ENCODE results near the gene HMGB4. TPM values are rescaled to one million over a fixed set of nuclear protein-coding genes. Genes with fewer than 3 reads are reported as not detected.
A peak's percentile ranks its signal among the peaks of the same experiment; 100 is the strongest.

The HMGB4 gene
- total RNA-seq, 1 donor from 2014 or later = not detected

GRCh38 chr1:33826711-33827110 lies 37.2 kb upstream of the HMGB4 start:
- H3K36me3 ChIP-seq = no peaks in the 10 kb centered on the region
- H3K4me3 ChIP-seq = no peak overlapping the region
- intact Hi-C loops (cut with DNase I) = loop anchor here (5.0 kb wide), 1 partner anchor 919 kb away; no protein-coding TSS in a partner anchor
- no peaks in the 10 kb centered on the region for H3K27me3 ChIP-seq
- peak; percentile 61 to 62 for DNase-seq (ENCODE audit: extremely low spot score in 2 of 2)
- TF ChIP-seq POLR2AphosphoS5 (IDR thresholded peaks at IDR 0.05; ENCODE audit: insufficient read depth in 1 of 2, low read depth in 1 of 2) = no peak
- TF ChIP-seq CTCF (IDR thresholded peaks at IDR 0.05) = no peak
- TF ChIP-seq POLR2A (IDR thresholded peaks at IDR 0.05) = no peak
- no peaks in the 10 kb centered on the region for H3K9me3 ChIP-seq
- no peak overlapping the region for H3K27ac ChIP-seq
- no peaks in the 10 kb centered on the region for H3K4me1 ChIP-seq

GRCh38 chr1:33828059-33828458 lies 35.8 kb upstream of the HMGB4 start:
- Histone ChIP-seq H3K9me3 (no peaks in the 10 kb centered on the region), H3K36me3 (no peaks in the 10 kb centered on the region), H3K4me3 (no peak overlapping the region), H3K27me3 (no peaks in the 10 kb centered on the region), H3K27ac (no peak overlapping the region), H3K4me1 (no peaks in the 10 kb centered on the region)
- DNase-seq (ENCODE audit: extremely low spot score in 2 of 2) = no peak
- intact Hi-C loops (cut with DNase I) = loop anchor here (5.0 kb wide), 1 partner anchor 921 kb away; no protein-coding TSS in a partner anchor
- TF ChIP-seq POLR2A (IDR thresholded peaks at IDR 0.05) = no peak
- TF ChIP-seq POLR2AphosphoS5 (IDR thresholded peaks at IDR 0.05; ENCODE audit: insufficient read depth in 1 of 2, low read depth in 1 of 2) = no peak
- TF ChIP-seq CTCF (IDR thresholded peaks at IDR 0.05) = no peak

- H3K9me3 ChIP-seq = no peaks in the 10 kb centered on the region
- H3K36me3 ChIP-seq = no peaks in the 10 kb centered on the region
- no peak for TF ChIP-seq POLR2A (IDR thresholded peaks at IDR 0.05)
- TF ChIP-seq CTCF (IDR thresholded peaks at IDR 0.05) = no peak
- no peak for TF ChIP-seq POLR2AphosphoS5 (IDR thresholded peaks at IDR 0.05; ENCODE audit: insufficient read depth in 1 of 2, low read depth in 1 of 2)
- no peak overlapping the region for H3K27ac ChIP-seq
- intact Hi-C loops (cut with DNase I) = loop anchor here (5.0 kb wide), 1 partner anchor 921 kb away; no protein-coding TSS in a partner anchor
- H3K4me1 ChIP-seq = no peaks in the 10 kb centered on the region
- no peaks in the 10 kb centered on the region for H3K27me3 ChIP-seq
- no peak for DNase-seq (ENCODE audit: extremely low spot score in 2 of 2)
- H3K4me3 ChIP-seq = no peak overlapping the region
These were observed 35.2 kb upstream of the HMGB4 start for GRCh38 chr1:33828654-33829053.

GRCh38 chr1:33836911-33837310 lies 27.0 kb upstream of the HMGB4 start:
- intact Hi-C loops (cut with DNase I) = no loop called here

More at GRCh38 chr1:33836911-33837310, 27.0 kb upstream of the HMGB4 start:
- no peaks in the 10 kb centered on the region for H3K27me3 ChIP-seq
- no peaks in the 10 kb centered on the region for H3K9me3 ChIP-seq
- TF ChIP-seq CTCF (IDR thresholded peaks at IDR 0.05) (no peak), POLR2A (IDR thresholded peaks at IDR 0.05) (no peak), POLR2AphosphoS5 (IDR thresholded peaks at IDR 0.05; ENCODE audit: insufficient read depth in 1 of 2, low read depth in 1 of 2) (no peak)
- no peak for DNase-seq (ENCODE audit: extremely low spot score in 2 of 2)
- H3K4me1 ChIP-seq = no peaks in the 10 kb centered on the region
- no peaks in the 10 kb centered on the region for H3K36me3 ChIP-seq
- H3K4me3 ChIP-seq = no peak overlapping the region
- H3K27ac ChIP-seq = no peak overlapping the region

Measured in vagina (tissue), 2 donors.